Adrenal gland (tissue), 5 donors: ENCODE data around the gene QTRT2.

Source experiments
- CTCF ChIP-seq, 6 experiments: fragments of 450-650 bp in 4 of 6; fragments of 200-600 bp in 2 of 6; sonication (generic) in 1 of 6; IDR thresholded peaks; 1 replicate in 5 of 6; 2 replicates in 1 of 6; pipeline versions ENCODE4 v1.5.1 to v1.8.0; 2016 to 2021; ENCODE audit warnings: antibody characterized with exemption in 6 of 6, mild to moderate bottlenecking in 2 of 6, moderate library complexity in 1 of 6
- POLR2A ChIP-seq, 2 donors: fragments of 450-650 bp; IDR thresholded peaks; one replicate each; pipeline ENCODE4 v1.6.1; 2017; ENCODE audit warnings: antibody characterized with exemption in 2 of 2, mild to moderate bottlenecking in 2 of 2, moderate library complexity in 1 of 2
- donor health status: DM: no; HTN: no; CAD: no.

GRCh38 chr3:114115143-114115542, 58.6 kb downstream of the QTRT2 start:
- TF ChIP-seq CTCF (IDR thresholded peaks at IDR 0.05) (no peak), POLR2A (IDR thresholded peaks at IDR 0.05) (no peak)
